ENCODE results near the gene C5. TPM values are rescaled to one million over a fixed set of nuclear protein-coding genes. Genes with fewer than 3 reads are reported as not detected.

Gene C5
- total RNA-seq, 5 donors from 2014 or later (not counting 1 experiment from before 2014, with no cell fraction given): 0.90 to 2.4 (median 1.7) TPM

DNA sequence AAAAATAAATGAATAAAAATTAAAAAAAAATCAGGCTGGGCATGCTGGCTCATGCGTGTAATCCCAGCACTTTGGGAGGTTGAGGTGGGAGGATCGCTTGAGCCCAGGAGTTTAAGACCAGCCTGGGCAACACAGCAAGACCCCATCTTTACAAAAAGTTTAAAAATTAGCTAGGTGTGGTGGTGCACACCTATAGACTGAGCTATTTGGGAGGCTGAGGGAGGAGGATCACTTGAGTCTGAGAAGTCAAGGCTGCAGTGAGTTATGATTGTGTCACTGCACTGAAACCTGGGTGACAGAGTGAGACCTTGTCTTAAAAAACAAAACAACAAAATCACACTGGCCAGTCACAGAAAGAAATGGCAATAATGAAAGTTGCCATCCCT, 21.3 kb upstream of the C5 start:
- Mint-ChIP-seq H3K4me1 (peaks cover 37 to 47% (median 37%) of the 10 kb centered on the region in 3 donors), H3K9me3 (peaks cover 0 to 10% (median 0%) of the 10 kb centered on the region in 3 donors), H3K27ac (peak overlapping the region; percentile 88 to 93), H3K27me3 (no peaks in the 10 kb centered on the region), H3K36me3 (peaks cover 4% of the 10 kb centered on the region), H3K4me3 (peak overlapping the region; percentile 91 to 100 (median 97))
- H3K36me3 ChIP-seq (ENCODE audit: control insufficient read depth in 2 of 2, extremely low read depth in 1 of 2, insufficient read depth in 1 of 2, low read length in 1 of 2): peaks cover 0 to 6% of the 10 kb centered on the region in 2 donors
- H3K4me1 ChIP-seq (ENCODE audit: control insufficient read depth in 1 of 2, extremely low read depth in 1 of 2, insufficient read depth in 2 of 2, low read length in 2 of 2): peaks cover 8 to 19% of the 10 kb centered on the region in 2 experiments
- no peaks in the 10 kb centered on the region for H3K9me3 ChIP-seq
- ATAC-seq (replicated peaks in 1 of 4) (no peak), DNase-seq (no peak)
- ChIA-PET POLR2A (interaction anchor here in 1 of 2 donors (0.7 kb wide), 2 partner anchors 11 to 362 kb away, joined by 3 read pairs; no protein-coding TSS in a partner anchor), CTCF (interaction anchor here (0.6 to 3.5 kb wide), 13 partner anchors 9 to 1858 kb away, joined by 3 to 28 read pairs (median 4); no protein-coding TSS in a partner anchor)
- no CpG with 5 or more reads among the region's 2 CpGs for WGBS (ENCODE audit: insufficient coverage)
- H3K27ac ChIP-seq (ENCODE audit: low read length): peak overlapping the region; percentile 58
- peak overlapping the region in 1 of 2 donors; percentile 59 for H3K4me3 ChIP-seq (ENCODE audit: control insufficient read depth in 1 of 2, extremely low read depth in 1 of 2, low read length in 1 of 2)
- H3K27me3 ChIP-seq (replicated peaks in 1 of 2; ENCODE audit: control insufficient read depth in 2 of 2, extremely low read depth in 1 of 2, insufficient read depth in 2 of 2, low read length in 1 of 2): no peaks in the 10 kb centered on the region

GRCh38 chr9:121069396-121069795, 19.3 kb upstream of the C5 start:
- no peak overlapping the region for H3K27ac Mint-ChIP-seq
- H3K27me3 ChIP-seq (replicated peaks in 1 of 2; ENCODE audit: control insufficient read depth in 2 of 2, extremely low read depth in 1 of 2, insufficient read depth in 2 of 2, low read length in 1 of 2): no peaks in the 10 kb centered on the region

DNA sequence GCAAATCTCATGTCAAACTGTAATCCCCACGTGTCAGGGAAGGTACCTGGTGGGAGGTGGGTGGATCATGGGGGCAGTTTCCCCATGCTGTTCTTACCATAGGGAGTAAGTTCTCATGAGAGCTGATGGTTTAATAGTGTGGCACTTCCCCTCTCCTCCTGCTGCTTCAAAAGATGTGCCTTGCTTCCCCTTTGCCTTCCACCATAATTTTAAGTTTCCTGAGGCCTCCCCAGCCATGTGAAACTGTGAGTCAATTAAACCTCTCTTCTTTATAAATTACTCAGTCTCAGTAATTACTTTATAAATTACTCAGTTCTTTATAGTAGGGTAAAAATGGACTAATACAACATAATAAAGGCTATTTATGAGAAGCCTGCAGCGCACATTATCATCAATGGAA, 17.6 kb upstream of the C5 start:
- POLR2A ChIA-PET: no interaction called here
- no peak for ATAC-seq (replicated peaks in 1 of 4)
- DNase-seq: no peak
- no peaks in the 10 kb centered on the region for H3K27me3 ChIP-seq (replicated peaks in 1 of 2; ENCODE audit: control insufficient read depth in 2 of 2, extremely low read depth in 1 of 2, insufficient read depth in 2 of 2, low read length in 1 of 2)
- WGBS (ENCODE audit: insufficient coverage): no CpG with 5 or more reads among the region's 2 CpGs
- peaks cover 0 to 10% (median 0%) of the 10 kb centered on the region in 3 donors for H3K9me3 Mint-ChIP-seq
- H3K4me1 ChIP-seq (ENCODE audit: control insufficient read depth in 1 of 2, extremely low read depth in 1 of 2, insufficient read depth in 2 of 2, low read length in 2 of 2): peaks cover 5 to 6% of the 10 kb centered on the region in 2 experiments
- H3K36me3 ChIP-seq (ENCODE audit: control insufficient read depth in 2 of 2, extremely low read depth in 1 of 2, insufficient read depth in 1 of 2, low read length in 1 of 2): peaks cover 0 to 6% of the 10 kb centered on the region in 2 donors
- H3K27ac ChIP-seq (ENCODE audit: low read length): no peak overlapping the region
- H3K27me3 Mint-ChIP-seq: no peaks in the 10 kb centered on the region
- H3K9me3 ChIP-seq: no peaks in the 10 kb centered on the region
- H3K36me3 Mint-ChIP-seq: peaks cover 4% of the 10 kb centered on the region
- peaks cover 18 to 26% (median 19%) of the 10 kb centered on the region in 3 donors for H3K4me1 Mint-ChIP-seq
- H3K4me3 ChIP-seq (ENCODE audit: control insufficient read depth in 1 of 2, extremely low read depth in 1 of 2, low read length in 1 of 2): no peak overlapping the region
- H3K27ac Mint-ChIP-seq: no peak overlapping the region
- no peak overlapping the region for H3K4me3 Mint-ChIP-seq
- CTCF ChIA-PET: interaction anchor here in 1 of 2 donors (1.0 kb wide), 1 partner anchor 136 kb away, joined by 4 read pairs; no protein-coding TSS in a partner anchor

More at GRCh38 chr9:121069396-121069795, 19.3 kb upstream of the C5 start:
- ATAC-seq (replicated peaks in 1 of 4) (no peak), DNase-seq (no peak)
- peaks cover 4% of the 10 kb centered on the region for H3K36me3 Mint-ChIP-seq
- no peak overlapping the region for H3K4me3 Mint-ChIP-seq
- peaks cover 23 to 33% (median 26%) of the 10 kb centered on the region in 3 donors for H3K4me1 Mint-ChIP-seq
- ChIA-PET CTCF (interaction anchor here (1.0 to 2.0 kb wide), 3 partner anchors 9 to 314 kb away, joined by 3 to 7 read pairs (median 4); no protein-coding TSS in a partner anchor), POLR2A (no interaction called here)
- Histone ChIP-seq H3K27ac (ENCODE audit: low read length) (no peak overlapping the region), H3K4me1 (ENCODE audit: control insufficient read depth in 1 of 2, extremely low read depth in 1 of 2, insufficient read depth in 2 of 2, low read length in 2 of 2) (peaks cover 0 to 15% of the 10 kb centered on the region in 2 experiments), H3K36me3 (ENCODE audit: control insufficient read depth in 2 of 2, extremely low read depth in 1 of 2, insufficient read depth in 1 of 2, low read length in 1 of 2) (peaks cover 0 to 6% of the 10 kb centered on the region in 2 donors), H3K4me3 (ENCODE audit: control insufficient read depth in 1 of 2, extremely low read depth in 1 of 2, low read length in 1 of 2) (no peak overlapping the region), H3K9me3 (no peaks in the 10 kb centered on the region)
- no CpG with 5 or more reads among the region's 1 CpG for WGBS (ENCODE audit: insufficient coverage)
- peaks cover 0 to 10% (median 0%) of the 10 kb centered on the region in 3 donors for H3K9me3 Mint-ChIP-seq
- H3K27me3 Mint-ChIP-seq: no peaks in the 10 kb centered on the region

DNA sequence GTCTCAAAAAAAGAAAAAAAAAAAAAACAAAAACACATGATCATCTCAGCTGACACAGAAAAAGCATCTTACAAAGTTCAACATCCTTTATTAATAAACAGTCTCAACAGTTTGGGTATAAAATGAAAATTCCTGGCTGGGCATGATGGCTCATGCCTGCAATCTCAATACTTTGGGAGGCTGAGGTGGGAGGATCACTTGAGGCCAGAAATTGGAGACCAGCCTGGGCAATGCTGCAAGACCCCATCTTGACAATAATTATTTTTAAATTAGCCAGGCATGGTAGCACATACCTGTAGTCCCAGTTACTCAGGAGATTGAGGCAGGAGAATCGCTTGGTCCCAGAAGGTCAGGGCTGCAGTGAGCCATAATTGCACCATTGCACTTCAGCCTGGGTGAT, 16.8 kb upstream of the C5 start:
- Histone ChIP-seq H3K4me1 (ENCODE audit: control insufficient read depth in 1 of 2, extremely low read depth in 1 of 2, insufficient read depth in 2 of 2, low read length in 2 of 2) (peaks cover 0 to 11% of the 10 kb centered on the region in 2 experiments), H3K36me3 (ENCODE audit: control insufficient read depth in 2 of 2, extremely low read depth in 1 of 2, insufficient read depth in 1 of 2, low read length in 1 of 2) (peaks cover 0 to 6% of the 10 kb centered on the region in 2 donors), H3K4me3 (ENCODE audit: control insufficient read depth in 1 of 2, extremely low read depth in 1 of 2, low read length in 1 of 2) (no peak overlapping the region), H3K27me3 (replicated peaks in 1 of 2; ENCODE audit: control insufficient read depth in 2 of 2, extremely low read depth in 1 of 2, insufficient read depth in 2 of 2, low read length in 1 of 2) (no peaks in the 10 kb centered on the region), H3K9me3 (no peaks in the 10 kb centered on the region), H3K27ac (ENCODE audit: low read length) (no peak overlapping the region)
- DNase-seq: no peak
- Mint-ChIP-seq H3K36me3 (peaks cover 4% of the 10 kb centered on the region), H3K9me3 (peaks cover 0 to 10% (median 0%) of the 10 kb centered on the region in 3 donors), H3K27me3 (no peaks in the 10 kb centered on the region), H3K4me3 (no peak overlapping the region), H3K4me1 (peaks cover 18 to 27% (median 22%) of the 10 kb centered on the region in 3 donors), H3K27ac (no peak overlapping the region)
- WGBS (ENCODE audit: insufficient coverage): no CpG with 5 or more reads among the region's 1 CpG
- CTCF ChIA-PET: no interaction called here
- ATAC-seq (replicated peaks in 1 of 4): no peak
- POLR2A ChIA-PET: interaction anchor here in 1 of 2 donors (0.6 kb wide), 2 partner anchors 10 to 444 kb away, joined by 3 to 6 read pairs; no protein-coding TSS in a partner anchor

GRCh38 chr9:121059998-121060636, 10.0 kb upstream of the C5 start:
- 3% methylated on average over 3 of the region's 6 CpGs for WGBS (ENCODE audit: insufficient coverage)
- H3K36me3 Mint-ChIP-seq: peaks cover 10% of the 10 kb centered on the region
- peak in 14 of 35 experiments; percentile 3 to 75 (median 23) for DNase-seq

GRCh38 chr9:121059513-121059912, 9.4 kb upstream of the C5 start:
- ATAC-seq (replicated peaks in 1 of 4): no peak
- Histone ChIP-seq H3K27me3 (replicated peaks in 1 of 2; ENCODE audit: control insufficient read depth in 2 of 2, extremely low read depth in 1 of 2, insufficient read depth in 2 of 2, low read length in 1 of 2) (no peaks in the 10 kb centered on the region), H3K27ac (ENCODE audit: low read length) (no peak overlapping the region), H3K4me1 (ENCODE audit: control insufficient read depth in 1 of 2, extremely low read depth in 1 of 2, insufficient read depth in 2 of 2, low read length in 2 of 2) (peaks cover 0 to 11% of the 10 kb centered on the region in 2 experiments), H3K4me3 (ENCODE audit: control insufficient read depth in 1 of 2, extremely low read depth in 1 of 2, low read length in 1 of 2) (no peak overlapping the region), H3K36me3 (ENCODE audit: control insufficient read depth in 2 of 2, extremely low read depth in 1 of 2, insufficient read depth in 1 of 2, low read length in 1 of 2) (no peaks in the 10 kb centered on the region), H3K9me3 (no peaks in the 10 kb centered on the region)
- no peak for DNase-seq
- ChIA-PET CTCF (interaction anchor here (0.5 to 3.5 kb wide), 25 partner anchors 8 to 306 kb away, joined by 3 to 63 read pairs (median 4); no protein-coding TSS in a partner anchor), POLR2A (interaction anchor here (0.5 to 1.4 kb wide), 3 partner anchors 11 to 434 kb away, joined by 3 to 11 read pairs (median 5); no protein-coding TSS in a partner anchor)
- peaks cover 14 to 20% (median 20%) of the 10 kb centered on the region in 3 donors for H3K4me1 Mint-ChIP-seq
- no peak overlapping the region for H3K4me3 Mint-ChIP-seq
- H3K9me3 Mint-ChIP-seq: peaks cover 0 to 11% (median 7%) of the 10 kb centered on the region in 3 donors
- H3K27ac Mint-ChIP-seq: no peak overlapping the region
- 0% methylated on average over 1 of the region's 6 CpGs for WGBS (ENCODE audit: insufficient coverage)
- H3K36me3 Mint-ChIP-seq: peaks cover 10% of the 10 kb centered on the region
- H3K27me3 Mint-ChIP-seq: no peaks in the 10 kb centered on the region

More at GRCh38 chr9:121059998-121060636, 10.0 kb upstream of the C5 start:
- Histone ChIP-seq H3K9me3 (no peaks in the 10 kb centered on the region), H3K27me3 (replicated peaks in 1 of 2; ENCODE audit: control insufficient read depth in 2 of 2, extremely low read depth in 1 of 2, insufficient read depth in 2 of 2, low read length in 1 of 2) (no peaks in the 10 kb centered on the region), H3K4me1 (ENCODE audit: control insufficient read depth in 1 of 2, extremely low read depth in 1 of 2, insufficient read depth in 2 of 2, low read length in 2 of 2) (peaks cover 0 to 11% of the 10 kb centered on the region in 2 experiments), H3K4me3 (ENCODE audit: control insufficient read depth in 1 of 2, extremely low read depth in 1 of 2, low read length in 1 of 2) (no peak overlapping the region), H3K36me3 (ENCODE audit: control insufficient read depth in 2 of 2, extremely low read depth in 1 of 2, insufficient read depth in 1 of 2, low read length in 1 of 2) (no peaks in the 10 kb centered on the region), H3K27ac (ENCODE audit: low read length) (no peak overlapping the region)
- Mint-ChIP-seq H3K4me3 (no peak overlapping the region), H3K9me3 (peaks cover 0 to 11% (median 7%) of the 10 kb centered on the region in 3 donors), H3K4me1 (peaks cover 14 to 20% (median 20%) of the 10 kb centered on the region in 3 donors), H3K27me3 (no peaks in the 10 kb centered on the region), H3K27ac (no peak overlapping the region)
- ChIA-PET POLR2A (interaction anchor here (0.5 to 1.4 kb wide), 3 partner anchors 10 to 434 kb away, joined by 3 to 11 read pairs (median 5); no protein-coding TSS in a partner anchor), CTCF (interaction anchor here (0.5 to 3.5 kb wide), 29 partner anchors 9 to 307 kb away, joined by 3 to 63 read pairs (median 4); no protein-coding TSS in a partner anchor)
- no peak for ATAC-seq (replicated peaks in 1 of 4)
